Heart left ventricle (tissue), 13 donors: Measurements from ENCODE around the gene AHCYL2.

ENCODE experiments used
- CTCF ChIP-seq, 12 donors: fragments of 200-600 bp; sonication (generic) in 4 of 12; IDR thresholded peaks; one replicate each; pipeline versions ENCODE4 v1.5.0 to v1.8.0; 2018 to 2022; ENCODE audit warnings: antibody characterized with exemption in 12 of 12, mild to moderate bottlenecking in 5 of 12
- POLR2A ChIP-seq, 2 donors: fragments of 450-650 bp; IDR thresholded peaks; one replicate each; pipeline ENCODE4 v1.6.1; 2017; ENCODE audit warnings: antibody characterized with exemption in 2 of 2, mild to moderate bottlenecking in 2 of 2, moderate library complexity in 2 of 2
- donor health status: ischemic (EF 13 %, LVEDD 7.1; RV severe dilation, severe dysfunction).
- donor health status: DM: no; HTN: yes; CAD: no.
- donor health status: DM: no; HTN: no; CAD: no.
- donor health status: ischemic (EF 25% LVEDD 6.9; RV normal size, moderate dysfunction).
- donor health status: ischemic (EF 25% LVEDD 5.7; RV mildly dilated, moderate dysfunction).
- donor health status: ischemic (EF 35%, LVEDD 5.7; RV mildly dilated, moderate dysfunction).
- donor health status: nonischemic (EF 11% LVEDD 7.7; RV severe dilation, severe dysfunction).
- donor health status: DM: yes; HTN: yes; CAD: no.
- donor health status: PGD.
- donor health status: ischemic (EF 29% LVEDD 5.4; RV normal size, mild dysfunction).
- donor health status: nonischemic (EF 23%, LVEDD 6.1; RV moderate dilation, normal function).

GRCh38 chr7:129361771-129362170 is 136.9 kb downstream of the AHCYL2 start:
- TF ChIP-seq CTCF (IDR thresholded peaks at IDR 0.05) (no peak), POLR2A (IDR thresholded peaks at IDR 0.05) (no peak)
